Measurements from ENCODE around the gene RAPGEF6.
"Not testable (repeated sequence)": the region's sequence is repeated elsewhere in the genome, so short reads cannot be mapped to it uniquely, and the experiment has no call there.

- not testable (repeated sequence) for TF ChIP-seq MTA3 (IDR thresholded peaks at IDR 0.05; ENCODE audit: borderline replicate concordance); CBFB (CRISPR knock-in tag; IDR thresholded peaks at IDR 0.05); MIER1 (IDR thresholded peaks at IDR 0.05; ENCODE audit: low read depth); CTCF (IDR thresholded peaks at IDR 0.05 in 2 of 3, conservative IDR thresholded peaks at IDR 0.05 in 1 of 3; ENCODE audit: insufficient read depth in 2 of 3, low read depth in 1 of 3, low read length in 3 of 3); TFAP4 (CRISPR knock-in tag; IDR thresholded peaks at IDR 0.05; ENCODE audit: borderline replicate concordance); JUN (IDR thresholded peaks at IDR 0.05; ENCODE audit: borderline replicate concordance, low read depth, low read length); JUN (CRISPR knock-in tag; IDR thresholded peaks at IDR 0.05; ENCODE audit: borderline replicate concordance)
These were observed 236.0 kb downstream of the RAPGEF6 start for GRCh38 chr5:131399007-131399406.

Measured in K562 (cell line).